ENCODE measurements around the gene ZNF672. TPM values are rescaled to one million over a fixed set of nuclear protein-coding genes. Genes with fewer than 3 reads are reported as not detected.
"Not testable (repeated sequence)": the region's sequence is repeated elsewhere in the genome, so short reads cannot be mapped to it uniquely, and the experiment has no call there.

ZNF672 gene
- total RNA-seq, 1 donor from 2014 or later = 30.9 TPM

- no peak for TF ChIP-seq CTCF (IDR thresholded peaks at IDR 0.05)
- H3K4me3 ChIP-seq = no peak overlapping the region
- H3K27ac ChIP-seq = peak overlapping the region; percentile 97 to 99
- H3K4me1 ChIP-seq = no peaks in the 10 kb centered on the region
- intact Hi-C loops (cut with DNase I) = no loop called here
- H3K27me3 ChIP-seq = no peaks in the 10 kb centered on the region
- no peaks in the 10 kb centered on the region for H3K36me3 ChIP-seq
- no peak for DNase-seq (ENCODE audit: low spot score in 2 of 2)
- no peaks in the 10 kb centered on the region for H3K9me3 ChIP-seq
Observed at GRCh38 chr1:248871837-248872401, 33.9 kb downstream of the ZNF672 start.

- intact Hi-C loops (cut with DNase I) = loop anchor here (1.0 kb wide), 5 partner anchors 10 to 47 kb away; partner anchors contain the start of genes PGBD2, ZNF672 and ZNF692
- H3K27me3 ChIP-seq = no peaks in the 10 kb centered on the region
- DNase-seq (ENCODE audit: low spot score in 2 of 2) = peak in 1 of 2 donors; percentile 78
Observed at GRCh38 chr1:248872752-248873408, 34.9 kb downstream of the ZNF672 start.

GRCh38 chr1:248873409-248873992 is 35.5 kb downstream of the ZNF672 start:
- H3K4me3 ChIP-seq = peak overlapping the region; percentile 70 to 79
- intact Hi-C loops (cut with DNase I) = loop anchor here (1.0 kb wide), 5 partner anchors 10 to 47 kb away; partner anchors contain the start of genes PGBD2, ZNF672 and ZNF692
- no peaks in the 10 kb centered on the region for H3K9me3 ChIP-seq
- no peaks in the 10 kb centered on the region for H3K36me3 ChIP-seq
- TF ChIP-seq CTCF (IDR thresholded peaks at IDR 0.05) = no peak
- H3K4me1 ChIP-seq = no peaks in the 10 kb centered on the region
- H3K27me3 ChIP-seq = no peaks in the 10 kb centered on the region
- peak; percentile 86 to 98 for DNase-seq (ENCODE audit: low spot score in 2 of 2)
- H3K27ac ChIP-seq = peak overlapping the region; percentile 97 to 99

More at GRCh38 chr1:248872752-248873408, 34.9 kb downstream of the ZNF672 start:
- Histone ChIP-seq H3K9me3 (no peaks in the 10 kb centered on the region), H3K36me3 (no peaks in the 10 kb centered on the region), H3K4me1 (no peaks in the 10 kb centered on the region), H3K4me3 (peak overlapping the region; percentile 70 to 79), H3K27ac (peak overlapping the region; percentile 97 to 99)
- no peak for TF ChIP-seq CTCF (IDR thresholded peaks at IDR 0.05)

GRCh38 chr1:248873993-248874533 is 36.0 kb downstream of the ZNF672 start:
- Histone ChIP-seq H3K9me3 (no peaks in the 10 kb centered on the region), H3K27ac (peak overlapping the region; percentile 97 to 99), H3K4me3 (peak overlapping the region; percentile 70 to 79), H3K4me1 (no peaks in the 10 kb centered on the region), H3K27me3 (no peaks in the 10 kb centered on the region), H3K36me3 (no peaks in the 10 kb centered on the region)
- intact Hi-C loops (cut with DNase I) = loop anchor here (1.0 kb wide), 5 partner anchors 11 to 48 kb away; partner anchors contain the start of genes PGBD2, ZNF672 and ZNF692
- peak; percentile 27 to 87 for DNase-seq (ENCODE audit: low spot score in 2 of 2)
- TF ChIP-seq CTCF (IDR thresholded peaks at IDR 0.05) = no peak

DNA sequence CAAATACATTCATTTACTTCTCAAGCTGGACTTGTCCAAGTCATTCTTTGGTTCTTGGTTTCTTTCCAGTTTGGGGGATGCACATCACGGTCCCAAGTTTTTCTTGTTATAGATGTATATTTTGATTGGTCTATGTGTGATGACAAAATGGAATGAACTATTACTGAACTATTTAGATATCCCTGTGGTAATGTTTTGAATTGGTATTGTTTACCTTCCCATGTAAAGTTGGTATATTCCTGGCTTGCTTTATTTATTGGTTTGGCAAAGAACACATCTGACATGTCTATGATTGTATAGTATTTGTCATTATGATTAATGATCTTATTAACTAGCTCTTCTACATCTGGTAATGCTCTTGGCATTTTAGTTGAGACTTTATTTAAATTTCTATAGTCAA is 43.2 kb downstream of the ZNF672 start:
- Histone ChIP-seq H3K9me3 (no peaks in the 10 kb centered on the region), H3K27ac (no peak overlapping the region), H3K4me3 (no peak overlapping the region), H3K4me1 (no peaks in the 10 kb centered on the region), H3K36me3 (no peaks in the 10 kb centered on the region), H3K27me3 (no peaks in the 10 kb centered on the region)
- DNase-seq (ENCODE audit: low spot score in 2 of 2) = no peak
- intact Hi-C loops (cut with DNase I) = no loop called here
- TF ChIP-seq CTCF (IDR thresholded peaks at IDR 0.05) = no peak

DNA sequence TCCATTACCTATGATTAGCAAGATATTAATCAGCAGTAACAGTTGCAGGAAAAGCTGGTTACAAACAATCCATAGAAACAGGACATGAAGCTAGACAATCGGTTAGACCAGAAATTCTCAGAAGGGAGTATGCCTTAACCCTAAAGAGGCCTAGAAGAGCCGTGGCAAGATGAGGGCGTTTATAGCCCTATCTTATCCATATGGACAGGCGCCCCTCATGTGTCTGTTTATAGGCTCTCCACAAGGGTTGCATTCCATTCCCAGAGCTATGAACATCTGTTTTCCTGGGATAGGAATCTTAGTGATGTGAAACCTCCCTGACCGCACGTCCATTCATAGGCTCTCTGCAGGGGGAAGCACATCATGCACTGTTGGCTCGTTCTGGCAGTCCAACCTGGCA is 44.4 kb downstream of the ZNF672 start:
- H3K27me3 ChIP-seq; DNase-seq (ENCODE audit: low spot score in 2 of 2); H3K4me3 ChIP-seq; H3K27ac ChIP-seq; H3K36me3 ChIP-seq; H3K9me3 ChIP-seq; H3K4me1 ChIP-seq; intact Hi-C loops (cut with DNase I): not testable (repeated sequence)
